Measurements from ENCODE around the gene ADCY5.

The ADCY5 gene

GRCh38 chr3:123315271-123315595, 133.7 kb downstream of the ADCY5 start:
- H3K36me3 ChIP-seq (ENCODE audit: low read depth), result no peaks in the 10 kb centered on the region
- H3K27me3 ChIP-seq (ENCODE audit: insufficient read depth, poor library complexity, severe bottlenecking), result peaks cover 4% of the 10 kb centered on the region
- H3K27ac ChIP-seq (ENCODE audit: poor library complexity, severe bottlenecking), result no peak overlapping the region
- no peaks in the 10 kb centered on the region for H3K4me1 ChIP-seq (ENCODE audit: insufficient read depth, poor library complexity, severe bottlenecking)
- no peak for DNase-seq (ENCODE audit: low spot score)
- H3K9me3 ChIP-seq (ENCODE audit: severe bottlenecking), result no peaks in the 10 kb centered on the region
- ATAC-seq (ENCODE audit: low read depth), result no peak
- TF ChIP-seq CTCF (IDR thresholded peaks at IDR 0.05; ENCODE audit: poor library complexity, severe bottlenecking), result no peak
- no peak overlapping the region for H3K4me3 ChIP-seq (ENCODE audit: severe bottlenecking)

- ATAC-seq (ENCODE audit: low read depth), result no peak; the same call in 2 of the 3 replicates
- no peak overlapping the region for H3K4me3 ChIP-seq (ENCODE audit: severe bottlenecking)
- no peaks in the 10 kb centered on the region for H3K4me1 ChIP-seq (ENCODE audit: insufficient read depth, poor library complexity, severe bottlenecking)
- no peaks in the 10 kb centered on the region for H3K27me3 ChIP-seq (ENCODE audit: insufficient read depth, poor library complexity, severe bottlenecking)
- H3K27ac ChIP-seq (ENCODE audit: poor library complexity, severe bottlenecking), result no peak overlapping the region
- no peaks in the 10 kb centered on the region for H3K9me3 ChIP-seq (ENCODE audit: severe bottlenecking)
- no peak for DNase-seq (ENCODE audit: low spot score)
- TF ChIP-seq CTCF (IDR thresholded peaks at IDR 0.05; ENCODE audit: poor library complexity, severe bottlenecking), result no peak
- H3K36me3 ChIP-seq (ENCODE audit: low read depth), result no peaks in the 10 kb centered on the region
Measured at GRCh38 chr3:123314359-123315270, 134.3 kb downstream of the ADCY5 start.

GRCh38 chr3:123313889-123314288, 135.0 kb downstream of the ADCY5 start:
- H3K4me1 ChIP-seq (ENCODE audit: insufficient read depth, poor library complexity, severe bottlenecking), result no peaks in the 10 kb centered on the region
- no peaks in the 10 kb centered on the region for H3K27me3 ChIP-seq (ENCODE audit: insufficient read depth, poor library complexity, severe bottlenecking)
- H3K27ac ChIP-seq (ENCODE audit: poor library complexity, severe bottlenecking), result no peak overlapping the region
- no peak for TF ChIP-seq CTCF (IDR thresholded peaks at IDR 0.05; ENCODE audit: poor library complexity, severe bottlenecking)
- DNase-seq (ENCODE audit: low spot score), result no peak
- H3K36me3 ChIP-seq (ENCODE audit: low read depth), result no peaks in the 10 kb centered on the region
- H3K4me3 ChIP-seq (ENCODE audit: severe bottlenecking), result no peak overlapping the region
- ATAC-seq (ENCODE audit: low read depth), result no peak
- no peaks in the 10 kb centered on the region for H3K9me3 ChIP-seq (ENCODE audit: severe bottlenecking)

- Histone ChIP-seq H3K36me3 (ENCODE audit: low read depth) (no peaks in the 10 kb centered on the region), H3K27me3 (ENCODE audit: insufficient read depth, poor library complexity, severe bottlenecking) (no peaks in the 10 kb centered on the region), H3K4me1 (ENCODE audit: insufficient read depth, poor library complexity, severe bottlenecking) (no peaks in the 10 kb centered on the region), H3K27ac (ENCODE audit: poor library complexity, severe bottlenecking) (no peak overlapping the region), H3K4me3 (ENCODE audit: severe bottlenecking) (no peak overlapping the region), H3K9me3 (ENCODE audit: severe bottlenecking) (no peaks in the 10 kb centered on the region)
- TF ChIP-seq CTCF (IDR thresholded peaks at IDR 0.05; ENCODE audit: poor library complexity, severe bottlenecking), result no peak
- DNase-seq (ENCODE audit: low spot score) (no peak), ATAC-seq (ENCODE audit: low read depth) (no peak)
Measured at GRCh38 chr3:123312331-123313265, 136.3 kb downstream of the ADCY5 start.
